H9 (cell line): ENCODE measurements around the gene DUSP7. TPM values are rescaled to one million over a fixed set of nuclear protein-coding genes. Genes with fewer than 3 reads are reported as not detected.

Experiments
- DNase-seq: peaks from one replicate; pipeline ENCODE4 v3.0.0-alpha.2; 2017
- H2AFZ ChIP-seq: one replicate; pipeline ENCODE4 v1.6.1; 2013; ENCODE audit warnings: mild to moderate bottlenecking, low read length, control low read depth, moderate library complexity
- H2AK5ac ChIP-seq: 2 replicates; pipeline ENCODE4 v1.6.1; 2013; ENCODE audit warnings: low read length, control low read depth, mixed read lengths; ENCODE audit not compliant: insufficient read length
- H2BK120ac ChIP-seq: one replicate; pipeline ENCODE4 v1.6.1; 2013; ENCODE audit warnings: low read depth, mild to moderate bottlenecking, low read length, control low read depth, inconsistent platforms; ENCODE audit not compliant: poor library complexity, severe bottlenecking
- H2BK12ac ChIP-seq: 2 replicates; pipeline ENCODE4 v1.6.1; 2013; ENCODE audit warnings: low read length, control low read depth, mixed read lengths, low read depth; ENCODE audit not compliant: insufficient read length
- H2BK15ac ChIP-seq: 2 replicates; pipeline ENCODE4 v1.6.1; 2013; ENCODE audit warnings: low read depth, low read length, control low read depth
- H2BK20ac ChIP-seq: one replicate; pipeline ENCODE4 v1.6.1; 2013; ENCODE audit warnings: low read depth, mild to moderate bottlenecking, low read length, control low read depth, inconsistent platforms; ENCODE audit not compliant: poor library complexity, severe bottlenecking
- H2BK5ac ChIP-seq: 2 replicates; pipeline ENCODE4 v1.6.1; 2013; ENCODE audit warnings: low read length, control low read depth, mixed read lengths; ENCODE audit not compliant: insufficient read length
- H3K14ac ChIP-seq: 2 replicates; pipeline ENCODE4 v1.6.1; 2013; ENCODE audit warnings: low read length, control low read depth; ENCODE audit not compliant: insufficient read depth
- H3K18ac ChIP-seq: 2 replicates; pipeline ENCODE4 v1.6.1; 2013; ENCODE audit warnings: low read depth, mild to moderate bottlenecking, mixed read lengths, low read length, control low read depth; ENCODE audit not compliant: insufficient read length
- H3K23ac ChIP-seq: 2 replicates; pipeline ENCODE4 v1.6.1; 2013; ENCODE audit warnings: low read length, control low read depth, mixed read lengths, low read depth; ENCODE audit not compliant: insufficient read length
- H3K23me2 ChIP-seq: 2 replicates; pipeline ENCODE4 v1.6.1; 2013; ENCODE audit warnings: low read depth, mild to moderate bottlenecking, mixed read lengths, low read length, control low read depth; ENCODE audit not compliant: insufficient read length, poor library complexity, severe bottlenecking
- H3K27ac ChIP-seq: 2 replicates; pipeline ENCODE4 v1.5.1; 2013; ENCODE audit warnings: low read length, control low read depth, mixed read lengths, low read depth; ENCODE audit not compliant: insufficient read length
- H3K27me3 ChIP-seq: 2 replicates; pipeline ENCODE4 v1.6.1; 2013; ENCODE audit warnings: low read length, control low read depth, inconsistent platforms; ENCODE audit not compliant: insufficient read depth
- H3K4ac ChIP-seq: 2 replicates; pipeline ENCODE4 v1.6.1; 2013; ENCODE audit warnings: low read depth, mild to moderate bottlenecking, control low read depth, inconsistent platforms, low read length, moderate library complexity
- H3K4me1 ChIP-seq: 2 replicates; pipeline ENCODE4 v1.6.1; 2013; ENCODE audit warnings: low read length, control low read depth, inconsistent platforms; ENCODE audit not compliant: insufficient read depth
- H3K4me2 ChIP-seq: 2 replicates; pipeline ENCODE4 v1.6.1; 2013; ENCODE audit warnings: low read length, control low read depth, mixed read lengths; ENCODE audit not compliant: insufficient read length, insufficient read depth
- H3K56ac ChIP-seq: 2 replicates; pipeline ENCODE4 v1.6.1; 2013; ENCODE audit warnings: low read depth, mild to moderate bottlenecking, mixed read lengths, low read length, control low read depth; ENCODE audit not compliant: insufficient read length
- H3K79me1 ChIP-seq: 2 replicates; pipeline ENCODE4 v1.6.1; 2013; ENCODE audit warnings: low read depth, mild to moderate bottlenecking, moderate library complexity, low read length, control low read depth, inconsistent platforms; ENCODE audit not compliant: insufficient read depth, poor library complexity, severe bottlenecking
- H3K79me2 ChIP-seq: 2 replicates; pipeline ENCODE4 v1.6.1; 2013; ENCODE audit warnings: low read length, control low read depth, inconsistent platforms; ENCODE audit not compliant: insufficient read depth
- H3K9ac ChIP-seq: 2 replicates; pipeline ENCODE4 v1.6.1; 2013; ENCODE audit warnings: low read length, control low read depth, mixed read lengths; ENCODE audit not compliant: insufficient read length; ENCODE audit errors: extremely low read depth
- H3K9me3 ChIP-seq: one replicate; pipeline ENCODE4 v1.6.1; 2013; ENCODE audit warnings: low read depth, low read length, inconsistent platforms; ENCODE audit not compliant: control insufficient read depth
- H3T11ph ChIP-seq: one replicate; pipeline ENCODE4 v1.6.1; 2013; ENCODE audit warnings: mild to moderate bottlenecking, low read length, control low read depth, inconsistent platforms
- H4K20me1 ChIP-seq: one replicate; pipeline ENCODE4 v1.6.1; 2013; ENCODE audit not compliant: control insufficient read depth, insufficient read length, insufficient read depth
- H4K5ac ChIP-seq: 2 replicates; pipeline ENCODE4 v1.6.1; 2013; ENCODE audit warnings: low read depth, mild to moderate bottlenecking, mixed read lengths, low read length, control low read depth; ENCODE audit not compliant: insufficient read length
- H4K8ac ChIP-seq: replicated peaks from 2 replicates; pipeline ENCODE4 v1.6.1; 2013; ENCODE audit warnings: low read length, control low read depth, mixed read lengths, low read depth; ENCODE audit not compliant: insufficient read length
- H4K91ac ChIP-seq: 2 replicates; pipeline ENCODE4 v1.6.1; 2013; ENCODE audit warnings: low read depth, mild to moderate bottlenecking, moderate library complexity, mixed read lengths, low read length, control low read depth; ENCODE audit not compliant: insufficient read length
- H3K27ac Mint-ChIP-seq, 3 experiments: 2 replicates in 2 of 3; 3 replicates in 1 of 3; pipeline ENCODE4 v1.8.0; 2020 to 2021; ENCODE audit warnings: mixed read lengths in 3 of 3, mild to moderate bottlenecking in 1 of 3, moderate library complexity in 1 of 3
- H3K27me3 Mint-ChIP-seq: 2 replicates; pipeline ENCODE4 v1.8.0; 2021; ENCODE audit warnings: low read depth, mild to moderate bottlenecking, moderate library complexity, mixed read lengths
- H3K36me3 Mint-ChIP-seq, 3 experiments: 2 replicates in 2 of 3; 3 replicates in 1 of 3; pipeline ENCODE4 v1.8.0; 2020 to 2021; ENCODE audit warnings: low read depth in 3 of 3, mixed read lengths in 3 of 3; ENCODE audit not compliant: insufficient read depth in 1 of 3
- H3K4me1 Mint-ChIP-seq, 2 experiments: 2 replicates each; pipeline ENCODE4 v1.8.0; 2020; ENCODE audit warnings: mixed read lengths in 2 of 2
- H3K4me3 Mint-ChIP-seq, 2 experiments: 2 replicates in 1 of 2; 3 replicates in 1 of 2; pipeline ENCODE4 v1.8.0; 2020 to 2021; ENCODE audit warnings: mild to moderate bottlenecking in 2 of 2, mixed read lengths in 2 of 2, moderate library complexity in 1 of 2
- H3K9me3 Mint-ChIP-seq, 2 experiments: 2 replicates in 1 of 2; 3 replicates in 1 of 2; pipeline ENCODE4 v1.8.0; 2020; ENCODE audit warnings: mild to moderate bottlenecking in 2 of 2, mixed read lengths in 2 of 2, moderate library complexity in 1 of 2
- CTCF ChIP-seq: fragments of 200-600 bp; sonication (generic); conservative IDR thresholded peaks from 3 replicates; pipeline ENCODE4 v1.8.0; 2021; ENCODE audit warnings: antibody characterized with exemption, mild to moderate bottlenecking
- WGBS: extraction: QIAGEN DNeasy Blood & Tissue Kit; methylation state at CpG from one replicate; pipeline ENCODE4 v1.1.7; 2013; ENCODE audit warnings: missing lambda C conversion rate, low lambda C conversion rate, mixed read lengths; ENCODE audit not compliant: insufficient read length; ENCODE audit errors: extremely low coverage; 5-methylcytosine and 5-hydroxymethylcytosine counted together
- total RNA-seq: library from RNA; stranded (reverse); gene quantifications from 2 replicates; pipeline ENCODE4 v1.2.1, GENCODE V29; 2021

The DUSP7 gene
- total RNA-seq, 1 experiment from 2014 or later, result 24.0 TPM

GRCh38 chr3:52023860-52024764 lies 32.3 kb downstream of the DUSP7 start:
- H3K56ac ChIP-seq, result no peak overlapping the region
- H3K14ac ChIP-seq, result no peak overlapping the region
- Mint-ChIP-seq H3K27ac (no peak overlapping the region; a peak in 1 of 7 replicates), H3K36me3 (no peaks in the 10 kb centered on the region), H3K27me3 (peaks cover 2% of the 10 kb centered on the region), H3K4me3 (no peak overlapping the region), H3K9me3 (no peaks in the 10 kb centered on the region), H3K4me1 (peaks cover 14 to 24% of the 10 kb centered on the region in 2 experiments)
- no peak overlapping the region for H2BK15ac ChIP-seq
- H4K8ac ChIP-seq, result no peak overlapping the region
- H4K5ac ChIP-seq, result no peak overlapping the region
- no peak overlapping the region for H3K4me2 ChIP-seq
- no peak overlapping the region for H3K4ac ChIP-seq
- TF ChIP-seq CTCF, result no peak
- H3K9ac ChIP-seq, result no peak overlapping the region
- no peak overlapping the region for H4K91ac ChIP-seq
- H2AFZ ChIP-seq, result no peak overlapping the region
- no peak overlapping the region for H3T11ph ChIP-seq
- no peak overlapping the region for H3K18ac ChIP-seq
- H2BK120ac ChIP-seq, result no peak overlapping the region
- no peak overlapping the region for H2BK20ac ChIP-seq
- no peaks in the 10 kb centered on the region for H3K79me1 ChIP-seq
- H2BK12ac ChIP-seq, result no peak overlapping the region
- no CpG with 5 or more reads among the region's 8 CpGs for WGBS
- H4K20me1 ChIP-seq, result peaks cover 5% of the 10 kb centered on the region
- no peak overlapping the region for H2BK5ac ChIP-seq
- H3K27me3 ChIP-seq, result no peaks in the 10 kb centered on the region
- no peaks in the 10 kb centered on the region for H3K79me2 ChIP-seq
- no peak for DNase-seq
- H3K4me1 ChIP-seq, result peaks cover 4% of the 10 kb centered on the region; the same call in 1 of the 2 replicates
- H2AK5ac ChIP-seq, result no peak overlapping the region
- no peak overlapping the region for H3K27ac ChIP-seq
- H3K23me2 ChIP-seq, result no peaks in the 10 kb centered on the region
- H3K9me3 ChIP-seq, result no peaks in the 10 kb centered on the region
- no peak overlapping the region for H3K23ac ChIP-seq
